Endothelial cell of umbilical vein (primary cell): Measurements from ENCODE around the gene MTA1. TPM values are rescaled to one million over a fixed set of nuclear protein-coding genes. Genes with fewer than 3 reads are reported as not detected.

ENCODE experiments used
- BruUV-seq: library from RNA; stranded (reverse); fragments of 400-500 nt; replicated peaks from 2 replicates; lab custom pipeline; 2021; lab: Mats Ljungman, UMichigan
- CTCF ChIA-PET: fragments of 300-600, 350-600 bp; sonication (Branson Sonifier 250); formaldehyde crosslinking; loops from one replicate; lab custom pipeline; 2021; ENCODE audit warnings: antibody characterized with exemption, inconsistent platforms; lab: Charles Lee
- POLR2A ChIA-PET: fragments of 300-600, 350-600 bp; sonication (Branson Sonifier 250); formaldehyde crosslinking; loops from one replicate; lab custom pipeline; 2021; ENCODE audit warnings: antibody characterized with exemption, inconsistent platforms; lab: Charles Lee
- DNase-seq: peaks from one replicate; pipeline ENCODE4 v3.0.0-alpha.2; 2011; ENCODE audit warnings: low read depth, low spot score
- FAIRE-seq: peaks from 2 replicates; lab custom pipeline; 2011; peaks lifted over from hg19 to GRCh38; lab: Jason Lieb, UNC
- H2AFZ ChIP-seq: 2 replicates; pipeline ENCODE4 v1.6.0; 2012; ENCODE audit warnings: low read depth, low read length, control low read depth, inconsistent platforms
- H3K27ac ChIP-seq: 2 replicates; pipeline ENCODE4 v1.5.1; 2011; ENCODE audit warnings: low read depth, mild to moderate bottlenecking, control low read depth, low read length, moderate library complexity; ENCODE audit not compliant: insufficient read depth
- H3K27me3 ChIP-seq, 2 experiments: 2 replicates each; pipeline versions ENCODE4 v1.6.0 to v1.6.1; 2011; ENCODE audit warnings: low read length in 2 of 2, mixed read lengths in 1 of 2; ENCODE audit not compliant: control insufficient read depth in 2 of 2, insufficient read depth in 2 of 2
- H3K36me3 ChIP-seq, 2 experiments: 2 replicates in 1 of 2; 3 replicates in 1 of 2; pipeline ENCODE4 v1.5.1; 2011; ENCODE audit warnings: low read length in 2 of 2, mild to moderate bottlenecking in 1 of 2, moderate library complexity in 1 of 2; ENCODE audit not compliant: control insufficient read depth in 2 of 2, insufficient read depth in 2 of 2; ENCODE audit errors: extremely low read depth in 1 of 2
- H3K4me1 ChIP-seq: 3 replicates; pipeline ENCODE4 v1.5.1; 2011; ENCODE audit warnings: mild to moderate bottlenecking, low read length; ENCODE audit not compliant: control insufficient read depth, insufficient read depth; ENCODE audit errors: extremely low read depth
- H3K4me2 ChIP-seq: 2 replicates; pipeline ENCODE4 v1.6.1; 2011; ENCODE audit warnings: low read length, control low read depth, mixed read lengths; ENCODE audit not compliant: insufficient read depth
- H3K4me3 ChIP-seq, 3 experiments: fragments of 200-600 bp in 1 of 3; sonication (generic), shearing (Covaris generic) in 1 of 3; replicated peaks in 1 of 3; 2 replicates each; pipeline ENCODE4 v1.5.1; 2011 to 2016; ENCODE audit warnings: control low read depth in 3 of 3, low read length in 3 of 3, mild to moderate bottlenecking in 2 of 3, inconsistent platforms in 1 of 3, low read depth in 1 of 3, moderate library complexity in 1 of 3; ENCODE audit not compliant: insufficient read depth in 1 of 3
- H3K79me2 ChIP-seq: 2 replicates; pipeline ENCODE4 v1.6.0; 2012; ENCODE audit warnings: low read length, inconsistent platforms; ENCODE audit not compliant: control insufficient read depth, insufficient read depth
- H3K9ac ChIP-seq: replicated peaks from 2 replicates; pipeline ENCODE3; 2011; ENCODE audit warnings: low read length, control low read depth; ENCODE audit not compliant: insufficient read depth; ENCODE audit errors: extremely low read depth
- H3K9me1 ChIP-seq: replicated peaks from 3 replicates; pipeline ENCODE4 v1.6.0; 2011; ENCODE audit warnings: mild to moderate bottlenecking, low read length; ENCODE audit not compliant: control insufficient read depth, insufficient read depth; ENCODE audit errors: extremely low read depth
- H3K9me3 ChIP-seq: replicated peaks from 2 replicates; pipeline ENCODE4 v1.5.1; 2012; ENCODE audit warnings: low read length, inconsistent platforms; ENCODE audit not compliant: control insufficient read depth, insufficient read depth
- H4K20me1 ChIP-seq: replicated peaks from 2 replicates; pipeline ENCODE3; 2011; ENCODE audit warnings: mild to moderate bottlenecking, low read length; ENCODE audit not compliant: control insufficient read depth, insufficient read depth; ENCODE audit errors: extremely low read depth
- CTCF ChIP-seq, 2 donors: IDR thresholded peaks; 1 replicate in 1 of 2; 2 replicates in 1 of 2; pipeline ENCODE4 v1.5.1; 2011; ENCODE audit warnings: low read length in 2 of 2, mild to moderate bottlenecking in 2 of 2, moderate library complexity in 2 of 2, control low read depth in 1 of 2, inconsistent platforms in 1 of 2, low read depth in 1 of 2; ENCODE audit not compliant: insufficient read depth in 1 of 2; ENCODE audit errors: extremely low read depth in 1 of 2
- EZH2 ChIP-seq: IDR thresholded peaks from 2 replicates; pipeline ENCODE4 v1.6.1; 2012; ENCODE audit warnings: borderline replicate concordance, low read depth, mild to moderate bottlenecking, moderate library complexity, low read length, inconsistent platforms; ENCODE audit not compliant: severe bottlenecking
- FOS ChIP-seq: IDR thresholded peaks from 2 replicates; pipeline ENCODE4 v1.6.1; 2011; ENCODE audit warnings: mild to moderate bottlenecking, low read length, moderate library complexity, borderline replicate concordance; ENCODE audit not compliant: insufficient read depth
- GATA2 ChIP-seq: IDR thresholded peaks from 2 replicates; pipeline ENCODE4 v1.7.0; 2011; ENCODE audit warnings: low read depth, mild to moderate bottlenecking, moderate library complexity, mixed read lengths, low read length; ENCODE audit not compliant: insufficient read length, insufficient read depth
- JUN ChIP-seq: IDR thresholded peaks from 2 replicates; pipeline ENCODE4 v1.6.1; 2011; ENCODE audit warnings: borderline replicate concordance, low read depth; ENCODE audit not compliant: insufficient read length, insufficient read depth
- MYC ChIP-seq: IDR thresholded peaks from one replicate; pipeline ENCODE4 v1.6.1; 2011; ENCODE audit warnings: mild to moderate bottlenecking, low read depth, low read length
- POLR2A ChIP-seq: IDR thresholded peaks from 2 replicates; pipeline ENCODE4 v1.6.1; 2012; ENCODE audit warnings: low read depth, mild to moderate bottlenecking, control low read depth, low read length
- POLR2AphosphoS5 ChIP-seq: IDR thresholded peaks from 2 replicates; pipeline ENCODE4 v1.6.1; 2012; ENCODE audit warnings: low read depth, mild to moderate bottlenecking, control low read depth, low read length, moderate library complexity; ENCODE audit not compliant: insufficient read depth
- dilution Hi-C: fragments of 300-500 bp; cut with MboI; formaldehyde crosslinking; loops from one replicate; pipeline ENCODE4 v1.15.0; 2019; ENCODE audit warnings: low sequenced_read_pairs; ENCODE audit not compliant: extremely low pct_ligation_motif_present
- intact Hi-C: fragments of 100-400 bp; cut with micrococcal nuclease; formaldehyde crosslinking; loops from one replicate; pipeline ENCODE4 v1.10.0; 2022
- polyA plus RNA-seq, 4 experiments: library from polyadenylated mRNA; depleted of rRNA in 3 of 4; stranded (reverse) in 3 of 4; unstranded in 1 of 4; fragments of >200 nt; gene quantifications; 2 replicates each; pipeline versions ENCODE4 v1.2.1 to v1.2.3, GENCODE V29; 2011 to 2012; ENCODE audit warnings: missing spikeins in 1 of 4
- total RNA-seq: library from RNA; stranded (reverse); gene quantifications from 2 replicates; pipeline ENCODE4 v1.2.3, GENCODE V29; 2021
- TF ChIP-seq, protein P1 (sequence below): IDR thresholded peaks from 2 replicates; pipeline ENCODE4 v1.6.1; 2011; ENCODE audit not compliant: insufficient read depth, insufficient read length

Gene MTA1
- total and polyA plus RNA-seq, 2 donors (not counting 3 experiments of a cell fraction or from before 2014, with no cell fraction given) = 85.2 to 167 TPM

DNA sequence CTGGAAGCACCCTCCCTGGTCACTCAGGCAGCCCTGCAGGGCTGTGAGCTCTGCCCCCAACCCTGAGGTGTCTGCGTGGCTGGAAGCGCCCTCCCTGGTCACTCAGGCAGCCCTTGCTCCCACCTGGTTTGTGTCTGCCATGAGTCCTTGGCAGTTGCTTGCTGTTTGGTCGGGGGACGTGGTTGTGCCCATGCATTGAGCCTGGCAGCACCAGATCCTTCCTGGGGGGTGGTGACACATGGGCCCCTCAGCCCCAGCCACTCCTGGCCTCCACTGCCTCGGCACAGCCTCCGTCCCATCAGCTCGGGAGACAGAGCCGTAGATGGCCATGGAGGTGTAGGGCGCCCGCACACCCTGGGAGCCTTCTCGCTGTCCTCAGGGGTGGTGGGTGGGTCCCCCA is 19.6 kb downstream of the MTA1 start:
- FAIRE-seq (no peak), DNase-seq (no peak)
- peaks cover 2% of the 10 kb centered on the region for H4K20me1 ChIP-seq
- CTCF ChIA-PET = interaction anchor here (1.2 to 4.7 kb wide), 3 partner anchors 51 to 87 kb away, joined by 3 to 17 read pairs (median 3); no protein-coding TSS in a partner anchor
- H3K4me3 ChIP-seq = no peak overlapping the region
- no peaks in the 10 kb centered on the region for H3K9me1 ChIP-seq
- no TSS peak for BruUV-seq
- no peaks in the 10 kb centered on the region for H3K27me3 ChIP-seq
- no peaks in the 10 kb centered on the region for H3K9me3 ChIP-seq
- no peak overlapping the region for H3K4me2 ChIP-seq
- peaks cover 50% of the 10 kb centered on the region for H3K79me2 ChIP-seq
- dilution Hi-C loops = no loop called here
- H3K36me3 ChIP-seq = peaks cover 0 to 34% of the 10 kb centered on the region in 2 experiments
- TF ChIP-seq, protein P1, sequence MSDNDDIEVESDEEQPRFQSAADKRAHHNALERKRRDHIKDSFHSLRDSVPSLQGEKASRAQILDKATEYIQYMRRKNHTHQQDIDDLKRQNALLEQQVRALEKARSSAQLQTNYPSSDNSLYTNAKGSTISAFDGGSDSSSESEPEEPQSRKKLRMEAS = no peak
- TF ChIP-seq FOS (no peak), JUN (no peak), POLR2A (no peak), CTCF (IDR thresholded peaks at IDR 0.05; ENCODE audit: extremely low read depth in 1 of 2, insufficient read depth in 1 of 2, low read depth in 1 of 2, low read length in 2 of 2) (no peak), EZH2 (no peak), MYC (no peak), GATA2 (no peak), POLR2AphosphoS5 (no peak)
- H3K27ac ChIP-seq = no peak overlapping the region
- intact Hi-C loops = no loop called here
- H3K9ac ChIP-seq = no peak overlapping the region
- H3K4me1 ChIP-seq = peaks cover 18% of the 10 kb centered on the region
- POLR2A ChIA-PET = no interaction called here
- no peak overlapping the region for H2AFZ ChIP-seq
